CD4-positive, CD25-positive, alpha-beta regulatory T cell (primary cell): Measurements from ENCODE around the gene B3GALT4. TPM values are rescaled to one million over a fixed set of nuclear protein-coding genes. Genes with fewer than 3 reads are reported as not detected.

Experiments
- ATAC-seq, 2 donors: fragments of 150-1000 bp; cut with Tn5 transposase; one replicate each; pipeline ENCODE4 v1.10.0; 2021; ENCODE audit warnings: low read depth in 2 of 2, moderate number of reproducible peaks in 2 of 2, moderate library complexity in 1 of 2
- DNase-seq, 3 donors: peaks; one replicate each; pipeline versions ENCODE4 v3.0.0 to v3.0.0-alpha.2; 2012 to 2022; ENCODE audit warnings: mixed read lengths in 1 of 3
- H3K27ac ChIP-seq: one replicate; pipeline ENCODE4 v1.7.0; 2013; ENCODE audit warnings: mild to moderate bottlenecking, low read length; ENCODE audit not compliant: insufficient read depth, poor library complexity, severe bottlenecking
- H3K27me3 ChIP-seq: one replicate; pipeline ENCODE4 v1.7.0; 2013; ENCODE audit warnings: low read length; ENCODE audit not compliant: control insufficient read depth, insufficient read depth
- H3K36me3 ChIP-seq: one replicate; pipeline ENCODE4 v1.7.0; 2013; ENCODE audit warnings: mild to moderate bottlenecking, low read length, moderate library complexity; ENCODE audit not compliant: control insufficient read depth, insufficient read depth
- H3K4me1 ChIP-seq: 2 replicates; pipeline ENCODE4 v1.7.0; 2013; ENCODE audit warnings: mild to moderate bottlenecking, low read length; ENCODE audit not compliant: insufficient read depth, control insufficient read depth, poor library complexity, severe bottlenecking
- H3K4me3 ChIP-seq: one replicate; pipeline ENCODE4 v1.7.0; 2013; ENCODE audit warnings: low read depth, mild to moderate bottlenecking, low read length, moderate library complexity
- H3K9me3 ChIP-seq, 2 experiments: 1 replicate in 1 of 2; 2 replicates in 1 of 2; pipeline ENCODE4 v1.7.0; 2013; ENCODE audit warnings: low read length in 2 of 2, mild to moderate bottlenecking in 1 of 2, moderate library complexity in 1 of 2; ENCODE audit not compliant: control insufficient read depth in 2 of 2
- H3K27ac Mint-ChIP-seq, 3 donors: one replicate each; pipeline ENCODE4 v1.8.0; 2020 to 2022; ENCODE audit warnings: mild to moderate bottlenecking in 3 of 3, mixed read lengths in 3 of 3, moderate library complexity in 2 of 3
- H3K27me3 Mint-ChIP-seq: one replicate; pipeline ENCODE4 v1.8.0; 2022; ENCODE audit warnings: mild to moderate bottlenecking, mixed read lengths
- H3K36me3 Mint-ChIP-seq: one replicate; pipeline ENCODE4 v1.8.0; 2020; ENCODE audit warnings: mixed read lengths
- H3K4me1 Mint-ChIP-seq, 4 donors: one replicate each; pipeline ENCODE4 v1.8.0; 2020 to 2022; ENCODE audit warnings: mixed read lengths in 4 of 4, mild to moderate bottlenecking in 1 of 4
- H3K4me3 Mint-ChIP-seq, 4 donors: one replicate each; pipeline ENCODE4 v1.8.0; 2020 to 2022; ENCODE audit warnings: mild to moderate bottlenecking in 4 of 4, mixed read lengths in 4 of 4, moderate library complexity in 3 of 4
- H3K9me3 Mint-ChIP-seq, 7 donors: one replicate each; pipeline ENCODE4 v1.8.0; 2020 to 2022; ENCODE audit warnings: mixed read lengths in 7 of 7, mild to moderate bottlenecking in 3 of 7, moderate library complexity in 2 of 7
- polyA plus RNA-seq, 4 donors: library from polyadenylated mRNA; unstranded; fragments of 300-500 nt; fragmentation: Illumina TruSeq; gene quantifications; one replicate each; pipeline ENCODE4 v1.2.3, GENCODE V29; 2021
- total RNA-seq: library from RNA; stranded (reverse); gene quantifications from one replicate; pipeline ENCODE4 v1.2.3, GENCODE V29; 2022

The B3GALT4 gene
- total and polyA plus RNA-seq, 5 donors from 2014 or later = 17.5 to 35.9 (median 31.1) TPM

- H3K9me3 Mint-ChIP-seq = peaks cover 0 to 3% (median 0%) of the 10 kb centered on the region in 7 donors
- H3K4me3 ChIP-seq = no peak overlapping the region
- H3K4me3 Mint-ChIP-seq = peak overlapping the region; percentile 80 to 100 (median 97)
- peaks cover 0 to 51% (median 22%) of the 10 kb centered on the region in 4 donors for H3K4me1 Mint-ChIP-seq
- DNase-seq (no peak), ATAC-seq (no peak)
- H3K27ac Mint-ChIP-seq = peak overlapping the region in 2 of 3 donors; percentile 55 to 100
- H3K9me3 ChIP-seq = no peaks in the 10 kb centered on the region
- H3K4me1 ChIP-seq = peaks cover 27% of the 10 kb centered on the region
- H3K36me3 Mint-ChIP-seq = peaks cover 8% of the 10 kb centered on the region
- peak overlapping the region; percentile 92 for H3K27ac ChIP-seq
- peaks cover 39% of the 10 kb centered on the region for H3K36me3 ChIP-seq
- H3K27me3 Mint-ChIP-seq = peaks cover 10% of the 10 kb centered on the region
- no peaks in the 10 kb centered on the region for H3K27me3 ChIP-seq
Observed at GRCh38 chr6:33296797-33297405, 20.0 kb downstream of the B3GALT4 start.

DNA sequence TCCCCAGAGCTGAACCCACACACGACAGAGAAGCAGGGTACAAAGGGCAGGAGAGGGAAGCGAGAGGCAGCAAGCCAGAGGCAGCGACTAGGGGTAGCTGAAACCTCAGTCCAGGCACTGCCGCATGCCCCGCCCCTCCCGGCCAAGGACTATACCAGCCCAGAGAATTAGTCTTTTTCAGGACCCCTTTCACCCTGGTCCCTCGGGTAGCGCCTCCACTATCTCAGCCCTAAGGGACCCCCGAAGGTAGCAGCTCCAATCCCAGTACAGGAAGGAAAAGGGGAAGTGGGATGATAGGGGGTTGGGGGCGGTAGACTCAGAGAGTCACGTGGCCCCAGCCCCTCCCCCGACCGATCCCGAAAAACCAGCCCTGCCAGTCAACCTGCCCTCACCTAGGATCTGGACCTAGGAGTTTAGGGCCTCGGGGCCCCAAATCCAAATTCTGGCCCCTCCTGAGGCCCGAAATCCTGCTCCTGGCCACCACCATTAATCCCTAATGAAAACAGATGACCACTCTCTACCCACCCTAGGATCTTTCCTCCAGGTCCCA lies 20.6 kb downstream of the B3GALT4 start:
- DNase-seq = no peak
- Histone ChIP-seq H3K36me3 (peaks cover 34% of the 10 kb centered on the region), H3K9me3 (no peaks in the 10 kb centered on the region), H3K27ac (peak overlapping the region; percentile 92), H3K4me3 (no peak overlapping the region), H3K27me3 (no peaks in the 10 kb centered on the region), H3K4me1 (peaks cover 27% of the 10 kb centered on the region)
- Mint-ChIP-seq H3K9me3 (peaks cover 0 to 3% (median 0%) of the 10 kb centered on the region in 7 donors), H3K27ac (peak overlapping the region in 1 of 3 donors; percentile 100), H3K4me3 (peak overlapping the region; percentile 80 to 100 (median 97)), H3K4me1 (peaks cover 0 to 48% (median 22%) of the 10 kb centered on the region in 4 donors), H3K36me3 (peaks cover 8% of the 10 kb centered on the region), H3K27me3 (peaks cover 10% of the 10 kb centered on the region)
- ATAC-seq = no peak

- peak; percentile 54 to 69 (median 63) for DNase-seq
- no peaks in the 10 kb centered on the region for H3K9me3 ChIP-seq
- Mint-ChIP-seq H3K36me3 (peaks cover 8% of the 10 kb centered on the region), H3K9me3 (peaks cover 0 to 3% (median 0%) of the 10 kb centered on the region in 7 donors), H3K27ac (peak overlapping the region; percentile 98 to 100 (median 100)), H3K4me1 (peaks cover 0 to 48% (median 22%) of the 10 kb centered on the region in 4 donors), H3K27me3 (peaks cover 10% of the 10 kb centered on the region), H3K4me3 (peak overlapping the region; percentile 95 to 100 (median 100))
- H3K4me1 ChIP-seq = peaks cover 27% of the 10 kb centered on the region
- peak overlapping the region; percentile 92 for H3K27ac ChIP-seq
- no peaks in the 10 kb centered on the region for H3K27me3 ChIP-seq
- ATAC-seq = peak in 1 of 2 donors; percentile 6
- peaks cover 30% of the 10 kb centered on the region for H3K36me3 ChIP-seq
- peak overlapping the region; percentile 67 for H3K4me3 ChIP-seq
Observed at GRCh38 chr6:33297956-33298772, 21.2 kb downstream of the B3GALT4 start.

DNA sequence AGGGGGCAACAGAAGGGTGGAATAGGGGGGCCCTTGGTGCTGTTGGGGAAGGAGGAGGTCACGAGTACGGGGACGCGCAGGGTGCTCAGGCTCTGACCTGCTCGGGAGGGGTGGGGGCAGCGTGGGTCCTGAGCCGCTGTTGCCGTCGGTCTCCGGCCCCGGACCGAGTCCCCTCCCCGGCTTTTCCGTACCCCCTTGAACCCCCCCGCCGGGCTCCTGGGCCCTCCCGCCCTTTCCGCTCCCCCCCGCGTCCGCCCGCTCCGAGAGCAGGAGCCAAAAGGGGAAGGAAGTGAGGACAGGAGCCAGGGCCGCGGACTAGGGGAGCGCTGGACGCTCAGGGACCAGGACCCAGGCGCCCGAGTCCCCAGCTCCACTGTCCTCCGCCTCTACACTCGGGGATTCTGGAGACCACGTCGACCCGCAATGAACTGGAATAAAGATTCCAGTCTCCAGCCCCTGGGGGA lies 21.9 kb downstream of the B3GALT4 start, which contains the start of gene RGL2:
RGL2 (minus strand) TSS at position 170 of the 464 bp plus-strand sequence. CDS start 332 bp downstream, outside the sequence.
- H3K27ac Mint-ChIP-seq = peak within 1 kb of the TSS; percentile 98 to 100 (median 100)
- H3K4me3 ChIP-seq = peak within 1 kb of the TSS; percentile 90
- ATAC-seq (peak; percentile 34 to 45), DNase-seq (peak in 2 of 3 donors; percentile 54 to 78)
- peaks cover 10% of the 10 kb centered on the region for H3K27me3 Mint-ChIP-seq
- no peaks in the 10 kb centered on the region for H3K27me3 ChIP-seq
- H3K4me3 Mint-ChIP-seq = peak within 1 kb of the TSS; percentile 99 to 100 (median 100)
- peaks cover 14% of the 10 kb centered on the region for H3K36me3 Mint-ChIP-seq
- H3K9me3 Mint-ChIP-seq = peaks cover 0 to 3% (median 0%) of the 10 kb centered on the region in 7 donors
- peaks cover 27% of the 10 kb centered on the region for H3K4me1 ChIP-seq
- peaks cover 0 to 52% (median 26%) of the 10 kb centered on the region in 4 donors for H3K4me1 Mint-ChIP-seq
- H3K27ac ChIP-seq = peak within 1 kb of the TSS; percentile 92
- no peaks in the 10 kb centered on the region for H3K9me3 ChIP-seq
- peaks cover 30% of the 10 kb centered on the region for H3K36me3 ChIP-seq

- ATAC-seq = peak; percentile 86 to 87
Observed at GRCh38 chr6:33299237-33299944, 22.5 kb downstream of the B3GALT4 start.

DNA sequence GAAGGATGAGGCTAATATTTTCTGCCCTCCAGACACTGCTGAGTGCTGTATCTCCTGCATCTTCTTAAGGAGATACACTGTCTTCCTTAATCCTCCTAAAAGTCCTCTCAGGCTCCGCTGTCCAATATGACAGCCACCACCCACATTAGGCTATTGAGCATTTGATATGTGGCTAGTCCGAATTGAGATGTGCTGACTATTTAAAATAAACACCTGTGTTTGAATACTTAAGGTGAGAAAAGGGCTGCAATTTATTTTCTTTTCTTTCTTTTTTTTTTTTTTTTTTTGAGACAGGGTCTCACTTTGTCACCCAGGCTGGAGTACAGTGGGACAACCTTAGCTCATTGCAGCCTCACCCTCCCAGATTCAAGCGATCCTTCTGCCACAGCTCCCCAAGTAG lies 25.0 kb downstream of the B3GALT4 start:
- peaks cover 36% of the 10 kb centered on the region for H3K36me3 ChIP-seq
- H3K27ac Mint-ChIP-seq = peak overlapping the region in 1 of 3 donors; percentile 91
- H3K9me3 ChIP-seq = no peaks in the 10 kb centered on the region
- peaks cover 34% of the 10 kb centered on the region for H3K4me1 ChIP-seq
- no peaks in the 10 kb centered on the region for H3K27me3 ChIP-seq
- H3K27ac ChIP-seq = peak overlapping the region; percentile 23
- H3K4me3 ChIP-seq = no peak overlapping the region
- H3K9me3 Mint-ChIP-seq = peaks cover 0 to 3% (median 0%) of the 10 kb centered on the region in 7 donors
- DNase-seq (no peak), ATAC-seq (no peak)
- peaks cover 0 to 60% (median 38%) of the 10 kb centered on the region in 4 donors for H3K4me1 Mint-ChIP-seq
- peaks cover 10% of the 10 kb centered on the region for H3K27me3 Mint-ChIP-seq
- peaks cover 15% of the 10 kb centered on the region for H3K36me3 Mint-ChIP-seq
- H3K4me3 Mint-ChIP-seq = peak overlapping the region in 2 of 4 donors; percentile 4 to 28

More at GRCh38 chr6:33299237-33299944, 22.5 kb downstream of the B3GALT4 start:
- Histone ChIP-seq H3K27ac (peak overlapping the region; percentile 92), H3K4me3 (peak overlapping the region; percentile 90), H3K36me3 (peaks cover 34% of the 10 kb centered on the region), H3K4me1 (peaks cover 27% of the 10 kb centered on the region), H3K27me3 (no peaks in the 10 kb centered on the region), H3K9me3 (no peaks in the 10 kb centered on the region)
- peaks cover 11% of the 10 kb centered on the region for H3K36me3 Mint-ChIP-seq
- H3K4me1 Mint-ChIP-seq = peaks cover 0 to 50% (median 26%) of the 10 kb centered on the region in 4 donors
- peak; percentile 88 to 96 (median 92) for DNase-seq
- peaks cover 10% of the 10 kb centered on the region for H3K27me3 Mint-ChIP-seq
- peak overlapping the region; percentile 99 to 100 (median 100) for H3K4me3 Mint-ChIP-seq
- H3K27ac Mint-ChIP-seq = peak overlapping the region; percentile 98 to 100 (median 100)
- peaks cover 0 to 3% (median 0%) of the 10 kb centered on the region in 7 donors for H3K9me3 Mint-ChIP-seq

DNA sequence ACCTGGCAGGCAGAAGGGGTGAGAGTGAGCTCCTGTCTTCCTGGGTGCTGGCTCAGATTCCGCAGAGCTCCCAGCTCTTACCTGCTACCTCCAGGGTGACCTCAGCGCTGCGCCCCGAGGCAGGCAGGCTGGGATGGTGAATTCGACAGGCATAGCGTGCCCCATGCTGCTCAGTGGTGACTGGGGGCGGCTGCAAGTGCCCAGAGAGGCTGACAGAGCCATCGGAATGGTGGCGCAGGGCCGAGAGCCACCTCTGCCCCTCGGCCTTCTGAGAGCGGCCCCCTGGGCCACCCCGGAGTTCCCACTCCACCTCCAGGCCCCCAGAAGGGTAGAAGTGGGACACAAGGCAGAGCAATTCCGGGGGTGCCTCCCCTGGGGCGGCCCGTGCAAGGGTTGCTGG lies 27.3 kb downstream of the B3GALT4 start:
- Histone ChIP-seq H3K9me3 (no peaks in the 10 kb centered on the region), H3K4me1 (peaks cover 22% of the 10 kb centered on the region), H3K27ac (no peak overlapping the region), H3K27me3 (no peaks in the 10 kb centered on the region), H3K4me3 (no peak overlapping the region), H3K36me3 (peaks cover 50% of the 10 kb centered on the region)
- Mint-ChIP-seq H3K27ac (peak overlapping the region in 1 of 3 donors; percentile 83), H3K4me3 (no peak overlapping the region), H3K27me3 (peaks cover 9% of the 10 kb centered on the region), H3K36me3 (peaks cover 20% of the 10 kb centered on the region), H3K4me1 (peaks cover 4 to 66% (median 40%) of the 10 kb centered on the region in 4 donors), H3K9me3 (peaks cover 0 to 1% (median 0%) of the 10 kb centered on the region in 7 donors)
- no peak for DNase-seq
- no peak for ATAC-seq
